ENCODE data around the gene CD46. TPM values are rescaled to one million over a fixed set of nuclear protein-coding genes. Genes with fewer than 3 reads are reported as not detected.

CD46 gene
- total and polyA plus RNA-seq, 3 donors from 2014 or later, result 80.7 to 130 (median 107) TPM

DNA sequence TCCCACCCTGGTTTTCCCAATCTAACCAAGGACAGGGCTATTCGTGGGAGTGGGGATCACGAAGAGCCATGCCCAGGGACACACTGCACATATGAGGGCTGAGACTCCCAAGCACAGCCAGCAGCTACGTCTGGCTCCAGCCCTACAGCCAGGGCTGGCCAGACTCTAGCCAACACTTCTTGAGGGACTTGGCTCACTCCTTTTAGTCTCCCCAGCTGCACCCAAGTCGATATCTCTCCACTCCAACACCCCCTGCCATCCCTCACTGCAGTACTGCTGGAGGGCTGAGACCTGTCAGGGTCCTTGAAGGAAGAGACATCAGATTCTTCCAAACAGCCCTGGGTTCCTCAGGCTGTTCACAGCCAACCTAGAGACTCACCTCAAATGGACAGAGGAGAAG lies 62.6 kb downstream of the CD46 start:
- Histone ChIP-seq H3K36me3 (ENCODE audit: low read depth, missing control alignments) (no peaks in the 10 kb centered on the region), H3K27me3 (no peaks in the 10 kb centered on the region), H3K27ac (peak overlapping the region; percentile 42 to 70), H3K9me3 (no peaks in the 10 kb centered on the region), H3K4me1 (peaks cover 70% of the 10 kb centered on the region), H3K4me3 (no peak overlapping the region)
- intact Hi-C loops (cut with DNase I; ENCODE audit: low total_unique reads), result no loop called here
- DNase-seq, result no peak
- no peak for TF ChIP-seq POLR2A (IDR thresholded peaks at IDR 0.05)
- TF ChIP-seq CTCF (IDR thresholded peaks at IDR 0.05), result no peak
- WGBS, 2 donors, result 38 to 67% methylated on average over 4 of the region's 4 CpGs

- peaks cover 80% of the 10 kb centered on the region for H3K4me1 ChIP-seq
- DNase-seq, result no peak
- no peak overlapping the region for H3K4me3 ChIP-seq
- no peak for TF ChIP-seq CTCF (IDR thresholded peaks at IDR 0.05)
- no peak for TF ChIP-seq POLR2A (IDR thresholded peaks at IDR 0.05)
- 50 to 61% methylated on average over 7 to 8 of the region's 8 CpGs for WGBS, 2 donors
- H3K27me3 ChIP-seq, result no peaks in the 10 kb centered on the region
- intact Hi-C loops (cut with DNase I; ENCODE audit: low total_unique reads), result no loop called here
- no peaks in the 10 kb centered on the region for H3K9me3 ChIP-seq
- peak overlapping the region in 1 of 2 donors; percentile 70 for H3K27ac ChIP-seq
- no peaks in the 10 kb centered on the region for H3K36me3 ChIP-seq (ENCODE audit: low read depth, missing control alignments)
Measured at GRCh38 chr1:207815466-207815865, 63.6 kb downstream of the CD46 start.

GRCh38 chr1:207815913-207816291 lies 64.0 kb downstream of the CD46 start:
- H3K4me1 ChIP-seq, result peaks cover 84% of the 10 kb centered on the region
- 82 to 91% methylated on average over 2 of the region's 2 CpGs for WGBS, 2 donors
- TF ChIP-seq POLR2A (IDR thresholded peaks at IDR 0.05) (no peak), CTCF (IDR thresholded peaks at IDR 0.05) (no peak)
- H3K4me3 ChIP-seq, result no peak overlapping the region
- no peaks in the 10 kb centered on the region for H3K27me3 ChIP-seq
- H3K36me3 ChIP-seq (ENCODE audit: low read depth, missing control alignments), result no peaks in the 10 kb centered on the region
- no peaks in the 10 kb centered on the region for H3K9me3 ChIP-seq
- H3K27ac ChIP-seq, result peak overlapping the region; percentile 12 to 70
- intact Hi-C loops (cut with DNase I; ENCODE audit: low total_unique reads), result no loop called here
- no peak for DNase-seq

GRCh38 chr1:207817166-207817565 lies 65.3 kb downstream of the CD46 start:
- WGBS, 2 donors, result 69% methylated on average over 7 of the region's 7 CpGs
- H3K27me3 ChIP-seq, result no peaks in the 10 kb centered on the region
- H3K4me1 ChIP-seq, result peaks cover 90% of the 10 kb centered on the region
- intact Hi-C loops (cut with DNase I; ENCODE audit: low total_unique reads), result no loop called here
- H3K27ac ChIP-seq, result peak overlapping the region; percentile 12 to 70
- H3K36me3 ChIP-seq (ENCODE audit: low read depth, missing control alignments), result no peaks in the 10 kb centered on the region
- no peak overlapping the region for H3K4me3 ChIP-seq
- no peak for DNase-seq
- TF ChIP-seq POLR2A (IDR thresholded peaks at IDR 0.05) (no peak), CTCF (IDR thresholded peaks at IDR 0.05) (no peak)
- H3K9me3 ChIP-seq, result no peaks in the 10 kb centered on the region

All from testis (tissue), 3 donors.